SJSA1 (cell line): ENCODE measurements around the gene PDE4B. TPM values are rescaled to one million over a fixed set of nuclear protein-coding genes. Genes with fewer than 3 reads are reported as not detected.
"Not testable (repeated sequence)": the region's sequence is repeated elsewhere in the genome, so short reads cannot be mapped to it uniquely, and the experiment has no call there.

Experiments used
- DNase-seq, 2 experiments: peaks; one replicate each; pipeline ENCODE4 v3.0.0-alpha.2; 2015 to 2020; ENCODE audit warnings: low spot score in 2 of 2, low read depth in 1 of 2
- H3K27ac ChIP-seq: fragments of 250-450 bp; sonication (Bioruptor Pico); 2 replicates; pipeline ENCODE4 v1.5.1; 2020; ENCODE audit warnings: mild to moderate bottlenecking, moderate library complexity
- H3K27me3 ChIP-seq: fragments of 250-450 bp; sonication (Bioruptor Pico); replicated peaks from 2 replicates; pipeline ENCODE4 v1.5.1; 2020; ENCODE audit warnings: mild to moderate bottlenecking, moderate library complexity
- H3K36me3 ChIP-seq: fragments of 250-450 bp; sonication (Bioruptor Pico); 2 replicates; pipeline ENCODE4 v1.5.1; 2020; ENCODE audit warnings: mild to moderate bottlenecking
- H3K4me1 ChIP-seq: fragments of 250-450 bp; sonication (Bioruptor Pico); replicated peaks from 2 replicates; pipeline ENCODE4 v1.6.1; 2021; ENCODE audit warnings: mild to moderate bottlenecking
- H3K4me3 ChIP-seq: fragments of 250-450 bp; sonication (Bioruptor Pico); 2 replicates; pipeline ENCODE4 v1.5.1; 2020; ENCODE audit warnings: mild to moderate bottlenecking
- H3K9me3 ChIP-seq: fragments of 250-450 bp; sonication (Bioruptor Pico); replicated peaks from 2 replicates; pipeline ENCODE4 v1.5.1; 2020; ENCODE audit warnings: mild to moderate bottlenecking
- total RNA-seq: library from RNA; depleted of rRNA; stranded (reverse); fragments of >200 nt; shearing (Covaris generic); gene quantifications from 2 replicates; pipeline ENCODE4 v1.2.3, GENCODE V29; 2014

The PDE4B gene
- total RNA-seq, 1 experiment from 2014 or later = 12.4 TPM

DNA sequence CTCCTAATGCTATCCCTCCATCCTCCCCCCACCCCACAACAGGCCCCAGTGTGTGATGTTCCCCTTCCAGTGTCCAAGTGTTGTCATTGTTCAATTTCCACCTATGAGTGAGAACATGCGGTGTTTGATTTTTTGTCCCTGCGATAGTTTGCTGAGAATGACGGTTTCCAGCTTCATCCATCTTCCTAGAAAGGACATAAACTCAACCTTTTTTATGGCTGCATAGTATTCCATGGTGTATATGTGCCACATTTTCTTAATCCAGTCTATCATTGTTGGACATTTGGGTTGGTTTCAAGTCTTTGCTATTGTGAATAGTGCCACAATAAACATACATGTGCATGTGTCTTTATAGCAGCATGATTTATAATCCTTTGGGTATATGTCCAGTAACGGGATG lies 308.3 kb downstream of the PDE4B start:
- H3K4me1 ChIP-seq, H3K27ac ChIP-seq, DNase-seq, H3K4me3 ChIP-seq, H3K36me3 ChIP-seq, H3K9me3 ChIP-seq, H3K27me3 ChIP-seq: not testable (repeated sequence)

- not testable (repeated sequence) for H3K4me1 ChIP-seq, H3K9me3 ChIP-seq, H3K4me3 ChIP-seq, DNase-seq, H3K36me3 ChIP-seq, H3K27ac ChIP-seq, H3K27me3 ChIP-seq
Measured at GRCh38 chr1:66104076-66104475, 311.4 kb downstream of the PDE4B start.

DNA sequence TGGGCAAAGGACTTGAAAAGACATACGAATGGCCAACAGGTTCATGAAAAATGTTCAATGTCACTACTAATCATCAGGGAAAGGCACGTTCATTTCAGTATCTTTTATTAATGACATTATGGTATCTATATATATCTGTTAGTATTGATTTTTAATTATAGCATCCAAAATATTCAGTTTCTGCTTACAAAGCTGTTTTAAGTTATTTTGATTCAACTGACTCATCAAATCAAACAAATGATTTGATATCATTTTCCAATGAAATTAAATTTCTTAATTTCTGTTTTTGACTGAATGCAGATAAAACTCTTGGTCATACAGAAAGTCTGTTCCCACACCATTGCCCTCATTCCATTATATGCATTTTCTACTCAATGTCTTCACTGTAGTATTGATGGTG lies 315.9 kb downstream of the PDE4B start:
- Histone ChIP-seq H3K27me3 (no peaks in the 10 kb centered on the region), H3K36me3 (no peaks in the 10 kb centered on the region), H3K4me1 (no peaks in the 10 kb centered on the region), H3K27ac (no peak overlapping the region), H3K4me3 (no peak overlapping the region), H3K9me3 (no peaks in the 10 kb centered on the region)
- no peak for DNase-seq

DNA sequence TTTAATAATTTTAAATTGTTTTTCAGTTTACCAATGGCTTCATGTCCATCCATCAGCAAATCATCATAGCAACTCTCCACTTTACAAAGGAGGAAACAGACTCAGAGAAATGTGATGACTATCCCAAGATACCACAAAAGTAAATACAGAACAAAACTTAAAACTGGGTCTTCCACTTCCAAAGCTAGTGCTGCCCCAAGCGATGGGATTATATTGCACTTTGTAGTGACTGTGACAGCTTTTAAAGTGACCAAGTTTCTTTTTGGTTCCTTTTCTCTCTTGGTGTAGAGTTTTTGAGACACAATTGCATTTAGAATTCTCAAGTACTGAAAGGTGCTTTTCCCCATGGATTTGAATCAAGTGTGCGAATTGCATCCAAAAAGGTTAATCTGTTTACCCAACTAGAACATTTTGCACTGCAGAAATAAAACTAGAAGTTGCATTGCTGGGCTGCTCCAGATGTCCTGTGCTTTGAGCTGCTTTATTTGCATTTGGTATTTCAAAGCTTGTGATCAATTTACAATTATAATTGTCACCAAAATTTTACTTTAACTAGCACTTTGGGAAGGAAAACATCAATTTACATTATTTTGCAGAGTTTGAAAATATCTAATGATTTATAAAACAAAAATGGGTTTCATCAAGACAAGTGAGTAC lies 320.2 kb downstream of the PDE4B start:
- DNase-seq = no peak
- Histone ChIP-seq H3K9me3 (no peaks in the 10 kb centered on the region), H3K4me3 (no peak overlapping the region), H3K4me1 (no peaks in the 10 kb centered on the region), H3K36me3 (no peaks in the 10 kb centered on the region), H3K27ac (no peak overlapping the region), H3K27me3 (no peaks in the 10 kb centered on the region)

GRCh38 chr1:66119148-66119547 lies 326.5 kb downstream of the PDE4B start:
- DNase-seq = no peak
- Histone ChIP-seq H3K36me3 (no peaks in the 10 kb centered on the region), H3K4me1 (no peaks in the 10 kb centered on the region), H3K27ac (no peak overlapping the region), H3K27me3 (no peaks in the 10 kb centered on the region; the same call in 1 of the 2 replicates), H3K4me3 (no peak overlapping the region), H3K9me3 (peaks cover 4% of the 10 kb centered on the region; the same call in 1 of the 2 replicates)

GRCh38 chr1:66124670-66125069 lies 332.0 kb downstream of the PDE4B start:
- no peak for DNase-seq
- Histone ChIP-seq H3K4me3 (no peak overlapping the region), H3K4me1 (no peaks in the 10 kb centered on the region), H3K9me3 (peaks cover 4% of the 10 kb centered on the region; the same call in 1 of the 2 replicates), H3K27ac (no peak overlapping the region), H3K27me3 (no peaks in the 10 kb centered on the region; the same call in 1 of the 2 replicates), H3K36me3 (no peaks in the 10 kb centered on the region)

- H3K4me3 ChIP-seq, H3K36me3 ChIP-seq, H3K27ac ChIP-seq, DNase-seq, H3K9me3 ChIP-seq, H3K4me1 ChIP-seq, H3K27me3 ChIP-seq: not testable (repeated sequence)
Measured at GRCh38 chr1:66128641-66129040, 335.9 kb downstream of the PDE4B start.

DNA sequence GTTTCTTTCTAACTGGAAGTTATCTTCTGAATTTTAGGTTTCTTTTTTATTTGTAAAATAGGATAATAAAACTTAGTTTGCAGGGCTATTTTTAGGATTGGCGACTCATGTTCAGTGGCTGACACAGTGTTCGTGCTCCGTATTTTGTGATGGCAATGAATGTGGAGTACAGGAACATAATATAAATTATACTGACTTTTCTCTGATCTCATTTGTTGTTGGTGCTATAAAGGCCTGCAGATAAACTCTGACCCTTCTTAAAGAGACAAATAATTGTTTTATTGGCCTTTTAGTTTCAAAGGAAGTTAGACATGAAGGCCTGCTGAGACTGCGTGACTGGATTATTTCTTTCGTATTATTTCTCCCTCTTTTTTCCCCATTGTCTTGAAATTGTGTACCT lies 339.6 kb downstream of the PDE4B start:
- DNase-seq = no peak

DNA sequence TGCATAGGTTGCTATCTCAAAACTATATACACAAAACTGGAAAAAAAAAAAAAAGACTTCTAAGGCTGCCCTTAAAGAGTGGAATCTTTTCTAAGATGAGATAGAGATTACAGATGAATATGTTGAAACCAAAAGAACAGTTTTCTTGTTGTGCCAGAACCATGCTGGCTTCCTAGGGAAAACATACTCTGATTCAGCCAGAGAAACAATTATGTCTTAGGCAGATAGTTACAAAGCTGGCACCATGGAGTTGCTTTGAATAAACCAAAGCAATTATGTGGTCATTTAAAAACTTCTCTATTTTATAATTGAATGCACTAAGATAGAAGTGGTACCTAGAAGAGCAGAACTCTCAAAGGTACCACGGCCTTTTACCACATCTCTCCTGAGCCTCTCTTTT lies 341.3 kb downstream of the PDE4B start:
- Histone ChIP-seq H3K36me3 (no peaks in the 10 kb centered on the region), H3K4me3 (no peak overlapping the region), H3K4me1 (no peaks in the 10 kb centered on the region), H3K9me3 (no peaks in the 10 kb centered on the region), H3K27ac (no peak overlapping the region), H3K27me3 (no peaks in the 10 kb centered on the region)
- no peak for DNase-seq

More for the DNA sequence above, 339.6 kb downstream of the PDE4B start:
- H3K4me3 ChIP-seq = no peak overlapping the region
- no peaks in the 10 kb centered on the region for H3K36me3 ChIP-seq
- no peaks in the 10 kb centered on the region for H3K4me1 ChIP-seq
- no peaks in the 10 kb centered on the region for H3K9me3 ChIP-seq
- H3K27me3 ChIP-seq = no peaks in the 10 kb centered on the region
- H3K27ac ChIP-seq = no peak overlapping the region

DNA sequence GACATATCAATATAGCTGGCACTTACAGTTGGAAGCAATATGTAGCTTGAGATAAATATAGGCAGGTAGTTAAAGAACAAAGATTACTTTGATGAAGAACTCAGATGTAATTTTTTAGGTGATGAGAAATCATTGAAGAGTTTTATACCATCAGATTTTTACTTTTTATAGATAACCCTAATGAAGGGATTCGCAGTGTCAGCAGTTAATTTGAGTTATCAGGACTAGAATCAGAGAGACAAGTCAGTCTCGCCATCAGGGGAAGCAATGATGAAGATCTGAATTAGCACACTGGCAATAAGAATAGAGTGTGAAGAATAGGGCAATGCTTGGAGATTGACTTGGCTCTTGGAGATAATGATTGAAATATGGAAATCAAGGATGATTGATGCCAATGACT lies 342.5 kb downstream of the PDE4B start:
- Histone ChIP-seq H3K36me3 (no peaks in the 10 kb centered on the region), H3K4me1 (no peaks in the 10 kb centered on the region), H3K4me3 (no peak overlapping the region), H3K9me3 (no peaks in the 10 kb centered on the region), H3K27me3 (no peaks in the 10 kb centered on the region), H3K27ac (no peak overlapping the region)
- DNase-seq = no peak

- DNase-seq, H3K4me3 ChIP-seq, H3K27me3 ChIP-seq, H3K27ac ChIP-seq, H3K36me3 ChIP-seq, H3K9me3 ChIP-seq, H3K4me1 ChIP-seq: not testable (repeated sequence)
Measured at GRCh38 chr1:66136423-66136822, 343.7 kb downstream of the PDE4B start.

- Histone ChIP-seq H3K9me3 (no peaks in the 10 kb centered on the region), H3K4me3 (no peak overlapping the region), H3K4me1 (no peaks in the 10 kb centered on the region), H3K36me3 (no peaks in the 10 kb centered on the region), H3K27me3 (0 out of 2 replicates have a peak, but pooled peaks cover 2% of the 10 kb centered on the region), H3K27ac (no peak overlapping the region)
- no peak for DNase-seq
Measured at GRCh38 chr1:66137235-66137634, 344.5 kb downstream of the PDE4B start.

GRCh38 chr1:66138613-66139012 lies 345.9 kb downstream of the PDE4B start:
- Histone ChIP-seq H3K27ac (no peak overlapping the region), H3K36me3 (no peaks in the 10 kb centered on the region)
- DNase-seq = no peak

GRCh38 chr1:66140072-66140471 lies 347.4 kb downstream of the PDE4B start:
- Histone ChIP-seq H3K27ac (no peak overlapping the region), H3K9me3 (no peaks in the 10 kb centered on the region), H3K4me1 (no peaks in the 10 kb centered on the region), H3K27me3 (0 out of 2 replicates have a peak, but pooled peaks cover 2% of the 10 kb centered on the region), H3K36me3 (no peaks in the 10 kb centered on the region), H3K4me3 (no peak overlapping the region)
- no peak for DNase-seq

More at GRCh38 chr1:66138613-66139012, 345.9 kb downstream of the PDE4B start:
- H3K9me3 ChIP-seq = no peaks in the 10 kb centered on the region
- 0 out of 2 replicates have a peak, but pooled peaks cover 2% of the 10 kb centered on the region for H3K27me3 ChIP-seq
- no peaks in the 10 kb centered on the region for H3K4me1 ChIP-seq
- no peak overlapping the region for H3K4me3 ChIP-seq

- Histone ChIP-seq H3K9me3 (no peaks in the 10 kb centered on the region), H3K4me3 (no peak overlapping the region), H3K36me3 (no peaks in the 10 kb centered on the region), H3K4me1 (no peaks in the 10 kb centered on the region), H3K27ac (no peak overlapping the region), H3K27me3 (0 out of 2 replicates have a peak, but pooled peaks cover 2% of the 10 kb centered on the region)
- DNase-seq = no peak
Measured at GRCh38 chr1:66143651-66144050, 351.0 kb downstream of the PDE4B start.
